A673 (cell line): ENCODE measurements around the gene ITPR3. TPM values are rescaled to one million over a fixed set of nuclear protein-coding genes. Genes with fewer than 3 reads are reported as not detected.

ENCODE experiments used
- BruUV-seq: library from RNA; stranded (reverse); fragments of 400-500 nt; replicated peaks from 2 replicates; lab custom pipeline; 2021; lab: Mats Ljungman, UMichigan
- CTCF ChIA-PET: fragments of 300-600 bp; sonication (Branson Sonifier 250); formaldehyde crosslinking; loops from one replicate; lab custom pipeline; 2022; ENCODE audit warnings: antibody characterized with exemption; lab: Charles Lee
- POLR2A ChIA-PET: fragments of 300-600 bp; sonication (Branson Sonifier 250); formaldehyde crosslinking; loops from one replicate; lab custom pipeline; 2022; ENCODE audit warnings: antibody characterized with exemption; ENCODE audit not compliant: low non-redundant PET; lab: Charles Lee
- DNase-seq: peaks from one replicate; pipeline ENCODE4 v3.0.0-alpha.2; 2015; ENCODE audit warnings: low spot score
- H3K27ac ChIP-seq: fragments of 200-600 bp; sonication (generic); 2 replicates; pipeline ENCODE4 v1.5.1; 2016; ENCODE audit warnings: mixed run types, low read depth, mild to moderate bottlenecking, mixed read lengths, antibody characterized with exemption, low read length; ENCODE audit not compliant: poor library complexity, severe bottlenecking
- H3K27me3 ChIP-seq: fragments of 200-600 bp; sonication (generic); replicated peaks from 2 replicates; pipeline ENCODE4 v1.6.1; 2017; ENCODE audit warnings: mixed run types, low read depth, mild to moderate bottlenecking, mixed read lengths, antibody characterized with exemption, low read length; ENCODE audit not compliant: insufficient read depth, poor library complexity
- H3K36me3 ChIP-seq: fragments of 200-600 bp; sonication (generic); 2 replicates; pipeline ENCODE4 v1.6.1; 2016; ENCODE audit warnings: mixed run types, mild to moderate bottlenecking, mixed read lengths, antibody characterized with exemption, low read length; ENCODE audit not compliant: insufficient read depth, poor library complexity, severe bottlenecking
- H3K4me1 ChIP-seq: fragments of 200-600 bp; sonication (generic); 2 replicates; pipeline ENCODE4 v1.6.1; 2017; ENCODE audit warnings: mixed run types, mild to moderate bottlenecking, mixed read lengths, antibody characterized with exemption, low read length; ENCODE audit not compliant: insufficient read depth, poor library complexity, severe bottlenecking
- H3K4me3 ChIP-seq: fragments of 200-600 bp; sonication (generic); 2 replicates; pipeline ENCODE4 v1.5.1; 2016; ENCODE audit warnings: low read depth, mixed run types, mild to moderate bottlenecking, mixed read lengths, low read length; ENCODE audit not compliant: poor library complexity, severe bottlenecking
- H3K9me3 ChIP-seq: fragments of 200-600 bp; sonication (generic); 2 replicates; pipeline ENCODE4 v1.6.1; 2016; ENCODE audit warnings: mixed run types, low read depth, mild to moderate bottlenecking, mixed read lengths, antibody characterized with exemption, low read length; ENCODE audit not compliant: poor library complexity, severe bottlenecking
- CTCF ChIP-seq: fragments of 300-800, 200-600 bp; sonication (generic); conservative IDR thresholded peaks from 2 replicates; pipeline ENCODE4 v1.5.1; 2017; ENCODE audit warnings: low read depth, mild to moderate bottlenecking, antibody characterized with exemption, low read length, moderate library complexity, mixed read lengths
- EZH2 ChIP-seq: fragments of 200-600 bp; sonication (generic); IDR thresholded peaks from 2 replicates; pipeline ENCODE4 v1.6.1; 2017; ENCODE audit warnings: borderline replicate concordance, low read depth, mild to moderate bottlenecking, mixed read lengths, antibody characterized with exemption, low read length; ENCODE audit not compliant: poor library complexity, severe bottlenecking
- intact Hi-C: fragments of 100-400 bp; cut with micrococcal nuclease; formaldehyde crosslinking; loops from one replicate; pipeline ENCODE4 v1.10.0; 2022; ENCODE audit not compliant: unreplicated experiment
- total RNA-seq: library from RNA; stranded (reverse); gene quantifications from 2 replicates; pipeline ENCODE4 v1.2.3, GENCODE V29; 2021

Gene ITPR3
- total RNA-seq, 1 experiment from 2014 or later = 27.8 TPM

DNA sequence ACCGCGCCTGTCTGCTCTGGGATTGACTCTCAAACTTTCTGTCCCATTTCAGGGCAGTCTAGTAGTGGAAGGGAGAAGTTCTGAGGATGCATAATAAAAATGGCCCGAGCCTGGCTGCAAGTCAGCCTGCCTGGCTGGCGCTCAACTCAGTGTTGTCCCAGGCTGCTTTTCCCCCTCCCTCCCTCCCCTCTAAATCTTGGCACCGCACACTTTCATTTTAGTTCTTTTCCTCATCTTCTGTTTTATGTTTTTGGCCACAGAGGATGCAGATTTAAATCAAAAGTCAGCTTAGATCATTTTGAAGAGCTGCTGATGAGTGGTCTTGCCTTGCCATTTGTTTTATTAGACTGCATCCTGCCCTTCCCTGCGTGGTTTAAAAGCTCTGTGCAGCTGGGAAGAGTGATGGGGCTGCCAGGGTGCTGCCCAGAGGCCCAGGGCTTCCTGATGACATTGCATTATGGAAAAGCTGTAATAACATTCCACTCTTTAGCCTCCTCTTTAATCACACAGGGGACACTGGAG, 96.9 kb downstream of the ITPR3 start:
- no TSS peak for BruUV-seq
- H3K27me3 ChIP-seq = no peaks in the 10 kb centered on the region
- H3K9me3 ChIP-seq = no peaks in the 10 kb centered on the region
- DNase-seq = no peak
- H3K36me3 ChIP-seq = no peaks in the 10 kb centered on the region
- no peak for TF ChIP-seq CTCF
- intact Hi-C loops = loop anchor here (10.0 kb wide), 1 partner anchor 437 kb away; no protein-coding TSS in a partner anchor
- ChIA-PET POLR2A (interaction anchor here (0.6 kb wide), 1 partner anchor 15 kb away, joined by 7 read pairs; no protein-coding TSS in a partner anchor), CTCF (interaction anchor here (0.6 kb wide), 1 partner anchor 372 kb away, joined by 4 read pairs; no protein-coding TSS in a partner anchor)
- no peak overlapping the region for H3K27ac ChIP-seq
- no peaks in the 10 kb centered on the region for H3K4me1 ChIP-seq
- H3K4me3 ChIP-seq = no peak overlapping the region

- H3K4me3 ChIP-seq = no peak overlapping the region
- TF ChIP-seq CTCF (no peak), EZH2 (no peak)
- CTCF ChIA-PET = no interaction called here
- BruUV-seq = no TSS peak
- H3K27me3 ChIP-seq = no peaks in the 10 kb centered on the region
- H3K36me3 ChIP-seq = no peaks in the 10 kb centered on the region
- no peak overlapping the region for H3K27ac ChIP-seq
- POLR2A ChIA-PET = interaction anchor here (0.6 kb wide), 1 partner anchor 16 kb away, joined by 7 read pairs; no protein-coding TSS in a partner anchor
- intact Hi-C loops = loop anchor here (10.0 kb wide), 1 partner anchor 436 kb away; no protein-coding TSS in a partner anchor
- no peak for DNase-seq
- H3K9me3 ChIP-seq = no peaks in the 10 kb centered on the region
- no peaks in the 10 kb centered on the region for H3K4me1 ChIP-seq
These were observed 97.6 kb downstream of the ITPR3 start for GRCh38 chr6:33718713-33719112.

- no peak for DNase-seq
- no peaks in the 10 kb centered on the region for H3K27me3 ChIP-seq
- H3K4me1 ChIP-seq = no peaks in the 10 kb centered on the region
- H3K27ac ChIP-seq = no peak overlapping the region
- no peaks in the 10 kb centered on the region for H3K9me3 ChIP-seq
- no peaks in the 10 kb centered on the region for H3K36me3 ChIP-seq
- ChIA-PET CTCF (no interaction called here), POLR2A (no interaction called here)
- no peak for TF ChIP-seq CTCF
- TF ChIP-seq EZH2 = no peak
- intact Hi-C loops = loop anchor here (10.0 kb wide), 1 partner anchor 435 kb away; no protein-coding TSS in a partner anchor
- H3K4me3 ChIP-seq = no peak overlapping the region
- BruUV-seq = no TSS peak
These were observed 98.3 kb downstream of the ITPR3 start for GRCh38 chr6:33719326-33719987.
